HepG2 (cell line): ENCODE results near the gene DOC2A. TPM values are rescaled to one million over a fixed set of nuclear protein-coding genes. Genes with fewer than 3 reads are reported as not detected.

Experiments used
- AKAP8 ChIP-seq: sonication (generic); formaldehyde crosslinking; IDR thresholded peaks from 2 replicates; pipeline ENCODE4 v1.5.1; 2020; ENCODE audit warnings: mild to moderate bottlenecking, missing genetic modification reagents
- BCL6 ChIP-seq: IDR thresholded peaks from 2 replicates; pipeline ENCODE4 v1.6.1; 2016; ENCODE audit warnings: missing genetic modification reagents, missing compliant biosample characterization
- CHD2 ChIP-seq: IDR thresholded peaks from 2 replicates; pipeline ENCODE4 v1.6.1; 2011; ENCODE audit warnings: low read depth, low read length, improper control_type of control experiment
- EEA1 ChIP-seq: sonication (generic); formaldehyde crosslinking; IDR thresholded peaks from 2 replicates; pipeline ENCODE4 v1.5.1; 2020; ENCODE audit warnings: mild to moderate bottlenecking, missing genetic modification reagents, borderline replicate concordance
- KDM2A ChIP-seq: sonication (generic); formaldehyde crosslinking; IDR thresholded peaks from 2 replicates; pipeline ENCODE4 v1.4.0; 2020; ENCODE audit warnings: low read depth, missing genetic modification reagents, borderline replicate concordance
- KMT2A ChIP-seq: sonication (generic); formaldehyde crosslinking; IDR thresholded peaks from 2 replicates; pipeline ENCODE4 v1.4.0; 2020; ENCODE audit warnings: missing genetic modification reagents
- MAZ ChIP-seq, 2 experiments: sonication (generic) in 1 of 2; formaldehyde crosslinking in 1 of 2; IDR thresholded peaks; 2 replicates each; pipeline versions ENCODE4 v1.5.0 to v1.6.1; 2012 to 2020; ENCODE audit warnings: low read depth in 2 of 2, mild to moderate bottlenecking in 2 of 2, borderline replicate concordance in 1 of 2, improper control_type of control experiment in 1 of 2, low read length in 1 of 2, missing genetic modification reagents in 1 of 2, moderate library complexity in 1 of 2
- MED13 ChIP-seq: sonication (generic); formaldehyde crosslinking; IDR thresholded peaks from 2 replicates; pipeline ENCODE4 v1.5.0; 2020; ENCODE audit warnings: missing genetic modification reagents
- NR2F6 ChIP-seq, 2 experiments: IDR thresholded peaks; 2 replicates each; pipeline ENCODE4 v1.6.1; 2016; ENCODE audit warnings: antibody characterized with exemption in 1 of 2, mild to moderate bottlenecking in 1 of 2
- PHF5A ChIP-seq: IDR thresholded peaks from one replicate; pipeline ENCODE4 v1.6.1; 2018; ENCODE audit warnings: low read depth, missing genetic modification reagents; ENCODE audit not compliant: unreplicated experiment
- PRDM10 ChIP-seq: sonication (generic); formaldehyde crosslinking; IDR thresholded peaks from 2 replicates; pipeline ENCODE4 v1.4.0; 2020; ENCODE audit warnings: low read depth, missing genetic modification reagents
- RAD21 ChIP-seq: fragments of 450-650 bp; formaldehyde crosslinking; IDR thresholded peaks from 2 replicates; pipeline ENCODE4 v1.5.0; 2020; ENCODE audit warnings: mild to moderate bottlenecking
- SALL2 ChIP-seq: sonication (generic); formaldehyde crosslinking; IDR thresholded peaks from 2 replicates; pipeline ENCODE4 v1.8.1; 2023; ENCODE audit warnings: mild to moderate bottlenecking, missing genetic modification reagents, inconsistent platforms
- SIX4 ChIP-seq: sonication (generic); formaldehyde crosslinking; IDR thresholded peaks from 2 replicates; pipeline ENCODE4 v1.4.0; 2020; ENCODE audit warnings: missing genetic modification reagents
- SMYD3 ChIP-seq: sonication (generic); formaldehyde crosslinking; IDR thresholded peaks from 2 replicates; pipeline ENCODE4 v1.8.1; 2023; ENCODE audit warnings: mild to moderate bottlenecking, missing genetic modification reagents
- SRY ChIP-seq: sonication (generic); formaldehyde crosslinking; IDR thresholded peaks from 2 replicates; pipeline ENCODE4 v1.8.0; 2022; ENCODE audit warnings: mild to moderate bottlenecking, missing genetic modification reagents
- STAT5B ChIP-seq: sonication (generic); formaldehyde crosslinking; IDR thresholded peaks from 2 replicates; pipeline ENCODE4 v1.4.0; 2020; ENCODE audit warnings: missing genetic modification reagents
- ZNF143 ChIP-seq: sonication (generic); formaldehyde crosslinking; IDR thresholded peaks from 2 replicates; pipeline ENCODE4 v1.4.0; 2020; ENCODE audit warnings: missing genetic modification reagents
- ZNF616 ChIP-seq: sonication (generic); formaldehyde crosslinking; IDR thresholded peaks from 2 replicates; pipeline ENCODE4 v1.5.0; 2020; ENCODE audit warnings: low read depth, mild to moderate bottlenecking, missing genetic modification reagents
- ZNF839 ChIP-seq: sonication (generic); formaldehyde crosslinking; IDR thresholded peaks from 2 replicates; pipeline ENCODE4 v1.4.0; 2020; ENCODE audit warnings: missing genetic modification reagents, mild to moderate bottlenecking, borderline replicate concordance
- ZNF879 ChIP-seq: sonication (generic); formaldehyde crosslinking; IDR thresholded peaks from 2 replicates; pipeline ENCODE4 v1.8.1; 2023; ENCODE audit warnings: missing genetic modification reagents
- ZSCAN21 ChIP-seq: sonication (generic); formaldehyde crosslinking; IDR thresholded peaks from 2 replicates; pipeline ENCODE4 v1.8.0; 2022; ENCODE audit warnings: mild to moderate bottlenecking, missing genetic modification reagents, moderate library complexity, borderline replicate concordance
- polyA plus RNA-seq, 8 experiments: library from polyadenylated mRNA; depleted of rRNA in 3 of 8; stranded (reverse) in 7 of 8; unstranded in 1 of 8; fragments of >200 nt; fragmentation: Illumina TruSeq in 4 of 8; extraction: Trizol in 4 of 8; gene quantifications; 2 replicates each; pipeline versions ENCODE4 v1.2.1 to v1.2.3, GENCODE V29; 2011 to 2016; ENCODE audit warnings: low read depth in 4 of 8, missing spikeins in 1 of 8, mixed read lengths in 1 of 8; ENCODE audit not compliant: insufficient read depth in 1 of 8
- total RNA-seq, 5 experiments: library from RNA; depleted of rRNA; stranded (reverse); fragments of >200 nt; fragmentation: Illumina TruSeq; extraction: Trizol; gene quantifications; 2 replicates each; pipeline ENCODE4 v1.2.3, GENCODE V29; 2016; ENCODE audit warnings: low read depth in 1 of 5
- TF ChIP-seq, protein P1 (sequence below): sonication (generic); formaldehyde crosslinking; IDR thresholded peaks from 2 replicates; pipeline ENCODE4 v1.4.0; 2020; ENCODE audit warnings: missing genetic modification reagents
- TF ChIP-seq, protein P2 (sequence below): sonication (generic); formaldehyde crosslinking; IDR thresholded peaks from 2 replicates; pipeline ENCODE4 v1.4.0; 2020; ENCODE audit warnings: missing genetic modification reagents

The DOC2A gene
- total and polyA plus RNA-seq, 2 of the 13 experiments (the other 11 are each of a cell fraction or from before 2014, with no cell fraction given), result 0.15 to 0.55 TPM

DNA sequence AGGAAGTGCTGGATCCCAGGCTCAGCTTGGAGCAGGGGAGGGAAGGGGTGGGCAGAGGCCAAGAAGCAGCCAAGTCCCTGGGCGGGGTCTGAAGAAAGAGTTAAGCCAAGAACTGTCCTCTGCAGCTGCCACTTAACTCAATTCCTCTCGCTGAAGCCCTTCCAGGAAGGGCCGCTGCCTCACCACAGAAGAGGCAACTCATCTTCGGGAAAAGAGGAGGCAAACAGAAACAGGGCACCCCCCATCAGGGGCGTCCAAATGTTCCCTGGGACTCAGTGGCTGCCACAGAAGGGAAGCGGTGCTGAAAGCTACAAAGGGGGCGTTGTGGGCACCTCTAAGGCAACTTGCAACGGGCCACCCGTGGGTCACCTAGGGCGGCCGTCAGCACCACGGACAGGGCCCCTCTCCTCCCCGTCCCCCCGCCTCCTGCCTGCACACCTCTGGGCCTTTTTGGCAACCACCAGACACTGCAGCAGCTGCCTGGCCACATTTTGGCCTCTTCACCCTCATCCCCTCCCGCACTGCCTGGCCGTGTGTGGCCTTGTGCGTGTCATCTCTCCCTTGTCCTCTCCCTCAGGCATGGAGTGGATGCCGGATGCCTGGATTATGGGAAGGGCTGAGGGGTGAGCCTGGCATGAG lies 17.7 kb upstream of the DOC2A start (continued):
- TF ChIP-seq ZNF143 (CRISPR knock-in tag), result no peak
- TF ChIP-seq, protein P1, sequence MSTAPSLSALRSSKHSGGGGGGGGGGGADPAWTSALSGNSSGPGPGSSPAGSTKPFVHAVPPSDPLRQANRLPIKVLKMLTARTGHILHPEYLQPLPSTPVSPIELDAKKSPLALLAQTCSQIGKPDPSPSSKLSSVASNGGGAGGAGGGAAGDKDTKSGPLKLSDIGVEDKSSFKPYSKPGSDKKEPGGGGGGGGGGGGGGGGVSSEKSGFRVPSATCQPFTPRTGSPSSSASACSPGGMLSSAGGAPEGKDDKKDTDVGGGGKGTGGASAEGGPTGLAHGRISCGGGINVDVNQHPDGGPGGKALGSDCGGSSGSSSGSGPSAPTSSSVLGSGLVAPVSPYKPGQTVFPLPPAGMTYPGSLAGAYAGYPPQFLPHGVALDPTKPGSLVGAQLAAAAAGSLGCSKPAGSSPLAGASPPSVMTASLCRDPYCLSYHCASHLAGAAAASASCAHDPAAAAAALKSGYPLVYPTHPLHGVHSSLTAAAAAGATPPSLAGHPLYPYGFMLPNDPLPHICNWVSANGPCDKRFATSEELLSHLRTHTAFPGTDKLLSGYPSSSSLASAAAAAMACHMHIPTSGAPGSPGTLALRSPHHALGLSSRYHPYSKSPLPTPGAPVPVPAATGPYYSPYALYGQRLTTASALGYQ (CRISPR knock-in tag), result no peak
- TF ChIP-seq MAZ (IDR thresholded peaks at IDR 0.05; ENCODE audit: borderline replicate concordance, low read depth, low read length), result no peak
- no peak for TF ChIP-seq MAZ (CRISPR knock-in tag; IDR thresholded peaks at IDR 0.05; ENCODE audit: low read depth)
- no peak for TF ChIP-seq CHD2
- TF ChIP-seq EEA1, result 0 out of 2 replicates have a peak, but pooled peaks have one; percentile 47
- no peak for TF ChIP-seq SALL2 (CRISPR knock-in tag)
- no peak for TF ChIP-seq SMYD3 (CRISPR knock-in tag)
- 0 out of 2 replicates have a peak, but pooled peaks have one; percentile 42 for TF ChIP-seq ZNF879 (CRISPR knock-in tag)
- TF ChIP-seq ZNF839, result no peak
- no peak for TF ChIP-seq SIX4 (CRISPR knock-in tag)
- no peak for TF ChIP-seq AKAP8 (CRISPR knock-in tag)
- TF ChIP-seq BCL6 (CRISPR knock-in tag), result no peak
- TF ChIP-seq PRDM10, result 0 out of 2 replicates have a peak, but pooled peaks have one; percentile 34
- TF ChIP-seq NR2F6 (IDR thresholded peaks at IDR 0.05), result no peak
- TF ChIP-seq NR2F6 (CRISPR knock-in tag; IDR thresholded peaks at IDR 0.05), result peak; percentile 11; the same call in 1 of the 2 replicates
- TF ChIP-seq RAD21, result no peak
- no peak for TF ChIP-seq MED13 (CRISPR knock-in tag)
- TF ChIP-seq KMT2A (CRISPR knock-in tag), result no peak
- TF ChIP-seq PHF5A (CRISPR knock-in tag), result no peak
- TF ChIP-seq SRY (CRISPR knock-in tag), result no peak
- TF ChIP-seq, protein P2, sequence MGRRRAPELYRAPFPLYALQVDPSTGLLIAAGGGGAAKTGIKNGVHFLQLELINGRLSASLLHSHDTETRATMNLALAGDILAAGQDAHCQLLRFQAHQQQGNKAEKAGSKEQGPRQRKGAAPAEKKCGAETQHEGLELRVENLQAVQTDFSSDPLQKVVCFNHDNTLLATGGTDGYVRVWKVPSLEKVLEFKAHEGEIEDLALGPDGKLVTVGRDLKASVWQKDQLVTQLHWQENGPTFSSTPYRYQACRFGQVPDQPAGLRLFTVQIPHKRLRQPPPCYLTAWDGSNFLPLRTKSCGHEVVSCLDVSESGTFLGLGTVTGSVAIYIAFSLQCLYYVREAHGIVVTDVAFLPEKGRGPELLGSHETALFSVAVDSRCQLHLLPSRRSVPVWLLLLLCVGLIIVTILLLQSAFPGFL (CRISPR knock-in tag), result no peak
- peak; percentile 41; the same call in 1 of the 2 replicates for TF ChIP-seq KDM2A (CRISPR knock-in tag)
- no peak for TF ChIP-seq ZNF616 (CRISPR knock-in tag)
- peak; percentile 54; the same call in 1 of the 2 replicates for TF ChIP-seq ZSCAN21 (CRISPR knock-in tag)
- no peak for TF ChIP-seq STAT5B (CRISPR knock-in tag)
